ENCODE results near the gene TMPRSS11A.

Gene TMPRSS11A

GRCh38 chr4:67963356-67963755 lies at the start of gene TMPRSS11A:
TSS of gene TMPRSS11A (minus strand) at chr4:67963493. CDS start at chr4:67963393, 100 bp downstream.
- DNase-seq: no peak

DNA sequence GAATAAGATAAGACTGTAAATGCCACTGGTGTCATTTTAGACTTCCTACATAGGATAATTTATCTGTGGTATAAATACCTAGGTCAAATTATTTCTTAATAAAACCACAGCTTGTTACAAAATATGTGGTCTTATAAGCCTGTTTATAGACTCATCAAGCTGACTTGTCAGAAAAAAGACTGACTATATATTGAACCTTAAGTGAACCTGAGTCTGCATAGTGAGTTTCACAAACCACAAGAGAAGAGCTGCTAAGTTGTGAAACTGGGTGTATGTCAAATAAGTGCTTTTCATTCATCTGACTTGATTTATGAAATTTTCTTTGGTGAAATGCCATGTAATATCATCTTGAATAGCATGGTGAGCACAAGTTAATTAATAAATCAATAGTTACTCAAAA lies 48.4 kb upstream of the TMPRSS11A start:
- no peak for DNase-seq

DNA sequence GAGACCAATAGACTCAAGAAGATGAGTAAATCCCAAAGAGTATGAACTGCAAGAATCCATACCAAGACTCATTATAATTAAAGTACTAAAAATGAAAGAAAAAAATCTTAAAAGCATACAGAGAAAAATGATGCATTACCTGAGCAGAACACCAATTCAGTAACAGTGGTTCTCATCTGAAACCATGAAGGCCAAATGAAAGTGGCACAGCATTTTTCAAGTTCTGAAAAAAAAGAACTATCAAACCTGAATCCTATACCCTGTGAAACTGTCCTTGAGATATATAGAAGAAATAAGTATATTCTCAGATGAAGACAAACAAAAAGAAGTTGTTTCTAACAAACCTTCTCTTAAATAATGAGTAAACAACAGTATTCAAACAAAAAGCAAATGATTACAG lies 39.6 kb upstream of the TMPRSS11A start:
- DNase-seq: no peak

DNA sequence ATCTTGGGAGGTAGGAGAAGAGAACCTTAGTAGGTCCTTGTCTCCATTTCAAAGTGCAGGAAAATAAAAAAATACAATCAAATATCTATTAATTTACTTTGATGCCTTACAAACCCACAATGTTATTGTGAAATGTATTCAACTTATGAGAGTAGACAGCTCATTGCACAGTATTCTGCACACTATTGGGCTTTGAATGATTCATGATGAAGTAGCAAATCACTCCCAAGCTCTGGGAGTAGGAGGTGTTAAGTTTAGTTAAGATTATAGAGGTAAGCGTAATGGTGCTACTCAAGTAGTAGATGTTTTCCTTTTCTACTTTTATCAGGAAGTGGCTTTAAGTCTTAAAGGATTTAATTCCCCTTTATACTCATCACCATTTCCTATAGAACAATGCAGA lies 32.8 kb upstream of the TMPRSS11A start:
- DNase-seq: no peak

DNA sequence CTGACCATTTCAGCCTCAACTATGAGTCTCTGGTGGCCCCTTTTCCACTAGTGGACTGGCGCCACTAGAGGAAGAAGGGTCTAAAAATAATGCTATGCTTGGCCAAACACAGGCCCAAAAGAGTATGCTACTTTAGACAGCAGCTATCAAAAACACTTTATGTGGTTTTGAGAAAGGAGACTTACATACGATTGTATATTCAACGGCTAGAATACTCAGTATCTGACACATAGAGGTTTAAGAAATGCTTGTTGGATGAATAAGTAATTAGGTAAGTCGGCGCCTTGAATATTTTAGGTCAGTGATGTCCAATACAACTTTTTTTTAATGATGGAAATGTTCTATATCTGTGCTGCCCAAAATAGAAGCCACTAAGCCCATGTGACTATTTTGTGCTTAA lies 25.7 kb upstream of the TMPRSS11A start:
- no peak for DNase-seq

DNA sequence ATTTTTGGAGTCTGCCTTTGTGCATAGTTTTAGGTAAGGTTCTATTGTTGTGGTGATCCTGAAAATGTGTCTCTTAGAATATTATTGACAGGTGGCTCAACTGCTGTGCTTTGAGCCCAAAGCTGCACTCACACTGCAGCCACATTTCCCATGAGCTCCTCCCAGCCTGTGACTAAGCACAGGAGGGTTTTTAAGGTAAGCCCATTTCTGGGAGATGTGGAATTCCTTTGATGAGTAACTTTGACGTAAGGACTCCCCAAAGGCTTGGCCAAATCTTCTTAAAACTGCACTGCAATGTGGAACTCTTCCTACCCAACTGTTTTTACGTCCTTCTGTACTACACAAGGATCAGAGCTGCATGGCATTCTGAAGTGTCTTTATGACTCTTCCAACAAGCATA lies 20.0 kb upstream of the TMPRSS11A start:
- DNase-seq: no peak

DNA sequence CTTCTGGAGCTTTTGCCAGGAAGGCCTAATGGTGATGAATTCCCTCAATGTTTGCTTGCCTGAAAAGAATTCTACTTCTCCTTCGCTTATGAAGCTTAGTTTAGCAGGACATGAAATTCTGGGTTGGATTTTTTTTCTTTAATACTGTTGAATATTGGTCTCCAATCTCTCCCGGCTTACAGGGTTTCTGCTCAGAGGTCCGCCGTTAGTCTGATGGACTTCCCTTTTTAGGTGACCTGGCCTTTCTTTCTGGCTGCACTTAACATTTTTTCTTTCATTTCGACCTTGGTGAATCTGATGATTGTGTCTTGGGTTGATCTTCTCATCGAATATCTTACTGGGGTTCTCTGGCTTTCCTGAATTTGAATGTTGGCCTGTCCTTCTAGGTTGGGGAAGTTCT lies 17.2 kb upstream of the TMPRSS11A start:
- no peak for DNase-seq

DNA sequence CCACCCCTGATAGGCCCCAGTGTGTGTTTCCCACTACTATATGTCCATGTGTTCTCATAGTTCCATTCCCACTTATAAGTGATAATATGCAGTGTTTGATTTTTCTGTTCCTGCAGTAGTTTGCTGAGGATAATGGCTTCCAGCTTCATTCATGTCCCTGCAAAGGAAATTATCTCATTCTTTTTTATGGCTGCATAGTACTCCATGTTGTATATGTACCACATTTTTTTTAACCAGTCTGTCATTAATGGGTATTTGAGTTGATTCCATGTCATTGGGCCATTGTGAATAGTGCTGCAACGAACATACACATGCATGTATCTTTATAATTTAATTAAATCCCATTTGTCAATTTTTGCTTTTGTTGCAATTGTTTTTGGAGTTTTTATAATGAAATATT lies 10.3 kb upstream of the TMPRSS11A start:
- no peak for DNase-seq

DNA sequence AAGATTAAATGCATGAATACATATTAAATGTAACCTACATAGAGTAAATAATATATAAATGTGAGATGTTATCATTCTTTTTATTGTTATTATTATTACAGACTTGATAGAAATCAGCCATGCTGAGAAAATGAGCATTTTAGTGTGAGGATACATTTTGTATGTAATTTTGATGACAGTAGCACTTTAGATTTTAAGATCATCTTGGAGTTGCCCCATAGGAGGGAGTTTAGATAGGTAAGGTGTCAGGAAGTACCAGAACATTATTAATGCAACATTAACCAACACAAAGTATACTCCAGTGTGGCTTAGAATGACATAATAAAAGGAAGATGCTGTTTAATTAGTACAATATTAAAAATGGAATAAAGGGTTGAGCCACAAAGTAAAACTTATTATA lies 8.4 kb downstream of the TMPRSS11A start:
- no peak for DNase-seq

DNA sequence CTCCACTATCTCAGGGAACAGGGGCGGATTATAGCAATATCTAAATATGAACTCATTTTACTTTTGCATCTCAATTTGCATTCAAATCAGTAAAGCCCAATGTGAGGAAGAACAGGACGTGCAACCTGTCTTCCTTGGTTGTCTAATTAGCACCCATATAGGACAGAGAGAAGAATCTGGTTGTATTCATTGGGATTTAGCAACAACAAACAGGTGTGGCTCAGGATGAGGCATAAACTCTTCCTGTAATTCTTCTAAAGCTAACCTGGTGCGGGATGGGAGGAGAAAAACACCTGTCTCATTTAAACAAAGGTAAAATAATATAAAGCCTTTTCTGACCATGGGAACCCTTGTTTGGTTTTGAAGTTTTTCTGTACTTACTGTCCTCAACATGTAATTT lies 22.2 kb downstream of the TMPRSS11A start:
- no peak for DNase-seq

DNA sequence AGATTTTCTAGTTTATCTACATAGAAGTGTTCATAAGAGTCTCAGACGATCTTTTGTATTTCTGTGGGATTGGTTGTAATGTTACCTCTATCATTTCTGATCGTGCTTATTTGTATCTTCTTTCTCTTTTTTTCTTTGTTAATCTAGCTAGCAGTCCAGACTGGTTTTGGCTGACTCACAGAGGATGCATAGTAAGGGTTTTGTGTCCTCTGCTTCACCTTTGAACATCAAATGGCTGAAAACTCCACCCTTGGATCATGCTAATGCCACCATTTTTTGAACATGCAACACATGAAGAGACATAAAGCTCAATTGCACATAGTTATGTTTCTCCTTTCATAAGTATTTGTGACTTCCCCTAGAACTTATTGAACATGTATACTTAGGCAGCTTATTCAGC lies 22.8 kb downstream of the TMPRSS11A start:
- DNase-seq: no peak

DNA sequence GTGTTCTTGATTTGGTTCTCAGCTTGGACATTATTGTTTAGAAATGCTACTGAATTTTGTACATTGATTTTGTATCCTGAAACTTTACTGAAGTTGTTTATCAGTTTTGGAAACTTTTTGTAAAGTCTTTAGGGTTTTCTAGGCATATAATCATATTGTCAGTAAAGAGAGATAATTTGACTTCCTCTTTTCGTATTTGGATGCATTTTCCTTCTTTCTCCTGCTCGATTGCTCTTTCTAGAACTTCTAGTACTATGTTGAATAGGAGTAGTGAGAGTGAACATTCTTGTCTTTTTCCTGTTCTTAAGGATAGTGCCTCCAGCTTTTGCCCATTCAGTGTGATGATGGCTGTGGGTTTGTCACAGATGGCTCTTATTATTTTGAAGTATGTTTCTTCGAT lies 24.1 kb downstream of the TMPRSS11A start:
- no peak for DNase-seq

DNA sequence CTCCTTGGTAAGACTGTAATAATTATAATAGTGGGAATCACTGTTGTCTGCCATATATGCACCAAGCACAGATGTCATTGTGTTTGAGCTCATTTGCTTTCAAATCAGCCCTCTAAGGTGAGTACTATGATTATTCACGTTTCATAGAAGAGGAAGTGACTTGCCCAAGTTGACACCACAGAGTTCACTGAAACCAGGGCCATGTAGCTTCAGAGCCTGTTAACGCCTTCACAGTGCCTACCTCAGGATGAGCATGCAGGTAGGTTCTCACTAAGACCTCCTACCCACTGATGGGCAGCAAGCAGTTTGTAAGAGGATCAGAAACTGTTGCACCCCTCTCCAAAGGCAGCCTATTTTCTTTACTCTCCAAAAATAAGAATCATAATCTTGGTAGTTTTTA lies 27.4 kb downstream of the TMPRSS11A start:
- DNase-seq: no peak

DNA sequence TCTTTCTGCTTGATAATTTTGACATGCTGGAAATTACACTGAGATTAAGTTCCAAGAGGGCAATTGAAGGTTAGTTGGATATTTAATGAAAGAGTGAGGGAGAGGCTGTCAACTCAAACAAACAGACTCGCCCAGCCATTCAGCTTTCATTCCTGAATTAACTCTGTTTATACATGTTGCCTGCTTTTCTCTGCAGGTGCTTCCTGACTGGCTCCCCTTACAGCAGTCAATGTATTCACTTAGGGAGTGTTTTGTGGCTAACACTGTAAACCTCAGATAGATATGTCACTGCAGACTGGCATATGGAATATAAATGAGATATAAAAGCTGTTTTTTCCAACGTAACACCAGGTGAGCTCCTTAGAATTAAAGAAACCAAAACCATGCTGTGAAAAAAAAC lies 28.7 kb downstream of the TMPRSS11A start:
- no peak for DNase-seq

DNA sequence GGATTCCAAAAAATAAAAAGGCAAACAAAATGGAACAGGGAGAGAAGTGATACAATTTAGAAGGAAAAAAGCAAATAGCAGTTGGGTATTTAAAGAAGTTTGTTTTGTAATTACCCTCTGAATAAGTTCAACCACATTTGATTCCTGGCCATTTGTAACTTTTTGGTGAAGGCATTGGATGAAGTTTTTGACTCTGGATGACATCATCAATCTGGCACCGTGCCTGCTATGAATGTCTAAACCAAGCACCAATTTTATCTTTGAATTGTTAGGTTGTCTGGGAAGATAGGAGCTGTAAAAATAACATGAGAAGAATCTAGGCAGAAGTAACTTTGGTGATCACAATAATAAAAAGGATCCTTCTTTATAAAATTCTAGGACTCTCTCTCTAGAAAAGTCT lies 29.5 kb downstream of the TMPRSS11A start:
- DNase-seq: no peak

DNA sequence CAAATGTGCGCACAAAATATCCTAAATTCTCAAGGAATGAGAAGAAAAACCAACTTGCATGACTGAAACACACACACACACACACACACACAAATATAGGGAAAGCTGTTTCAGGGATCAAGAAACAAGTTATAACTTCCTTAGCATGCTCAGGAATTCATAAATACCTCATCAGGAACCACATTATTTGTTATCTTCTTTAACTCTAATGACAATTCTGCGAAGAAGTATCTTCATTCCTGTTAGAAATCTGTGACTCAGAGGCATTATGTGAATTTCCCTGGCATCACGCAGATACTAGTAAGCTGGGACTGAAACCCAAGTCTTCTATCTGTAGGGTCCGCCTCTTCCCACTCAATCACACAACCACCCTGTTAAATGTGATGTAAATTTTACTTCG lies 30.3 kb downstream of the TMPRSS11A start:
- no peak for DNase-seq

- DNase-seq: no peak
Measured at GRCh38 chr4:67931256-67931655, 32.0 kb downstream of the TMPRSS11A start.

- no peak for DNase-seq
Measured at GRCh38 chr4:67929426-67929825, 33.9 kb downstream of the TMPRSS11A start.

GRCh38 chr4:67928546-67928945 lies 34.7 kb downstream of the TMPRSS11A start:
- no peak for DNase-seq

- DNase-seq: no peak
Measured at GRCh38 chr4:67927251-67927650, 36.0 kb downstream of the TMPRSS11A start.

DNA sequence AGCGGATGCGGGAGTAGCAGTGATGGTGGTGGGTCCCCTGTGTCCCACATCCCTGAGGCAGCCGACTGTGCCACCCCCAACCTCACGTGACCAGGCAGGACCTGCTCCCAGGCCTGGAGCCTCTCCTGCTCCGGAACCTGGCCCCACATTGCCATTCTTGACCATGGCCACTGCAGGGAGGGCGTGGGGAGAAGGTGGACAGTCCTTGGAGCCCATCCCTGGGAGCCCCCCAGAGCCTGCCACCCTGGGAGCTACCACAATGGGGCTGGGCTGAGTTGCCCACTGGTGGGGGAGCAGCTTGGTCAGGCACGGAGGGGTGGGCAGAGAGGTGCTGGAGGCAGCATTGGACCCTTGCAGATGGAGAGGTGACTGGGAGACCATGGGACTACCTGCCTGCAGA lies 36.8 kb downstream of the TMPRSS11A start:
- no peak for DNase-seq

GRCh38 chr4:67922697-67923096 lies 40.6 kb downstream of the TMPRSS11A start:
- DNase-seq: no peak

GRCh38 chr4:67918428-67918827 lies 44.9 kb downstream of the TMPRSS11A start:
- no peak for DNase-seq

DNA sequence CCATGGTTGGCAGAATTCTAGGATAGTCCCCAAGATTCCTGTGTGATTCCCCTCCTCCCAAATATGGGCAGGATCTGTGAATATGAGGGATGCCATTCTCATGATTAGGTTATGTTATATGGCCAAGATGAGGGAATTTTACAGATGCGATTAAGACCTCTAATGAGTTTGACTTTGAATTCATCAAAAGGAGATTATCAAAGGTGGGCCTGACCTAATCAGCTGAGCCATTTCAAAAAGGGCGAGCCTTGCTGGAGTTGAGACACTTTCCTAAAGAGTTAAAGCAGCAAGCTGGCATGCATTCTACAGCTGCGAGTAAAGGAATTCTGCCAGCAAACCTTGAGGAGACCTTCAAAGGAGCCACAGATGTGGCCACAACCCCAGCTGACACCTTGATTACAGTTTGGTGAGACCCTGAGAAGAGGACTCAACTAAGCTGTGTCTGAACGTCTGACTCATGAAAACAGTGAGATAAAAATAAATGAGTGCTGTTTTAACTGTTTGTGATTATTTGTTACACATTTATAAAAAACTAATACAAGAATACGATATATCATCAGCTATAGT lies 47.8 kb downstream of the TMPRSS11A start:
- DNase-seq: no peak
